MM.1S (cell line): ENCODE results near the gene MOXD1.
A peak's percentile ranks its signal among the peaks of the same experiment; 100 is the strongest.

Source experiments
- DNase-seq: peaks from one replicate; pipeline ENCODE4 v3.0.0-alpha.2; 2015
- H2AFZ ChIP-seq: fragments of 300-600 bp; sonication (generic); 2 replicates; pipeline ENCODE4 v1.6.0; 2016; ENCODE audit warnings: antibody characterized with exemption, low read length
- H3F3A ChIP-seq: fragments of 300-600 bp; sonication (generic); 2 replicates; pipeline ENCODE4 v1.6.1; 2016; ENCODE audit warnings: mild to moderate bottlenecking, antibody characterized with exemption, low read length, moderate library complexity, mixed read lengths; ENCODE audit not compliant: insufficient read depth
- H3K27ac ChIP-seq: fragments of 300-600 bp; sonication (generic); 2 replicates; pipeline ENCODE4 v1.5.1; 2016; ENCODE audit warnings: mild to moderate bottlenecking, low read length
- H3K27me3 ChIP-seq: fragments of 300-600 bp; sonication (generic); replicated peaks from 2 replicates; pipeline ENCODE4 v1.6.0; 2016; ENCODE audit warnings: low read length; ENCODE audit not compliant: insufficient read depth
- H3K36me3 ChIP-seq: fragments of 300-600 bp; sonication (generic); replicated peaks from 2 replicates; pipeline ENCODE4 v1.6.1; 2016; ENCODE audit warnings: mild to moderate bottlenecking, low read length, mixed read lengths; ENCODE audit not compliant: insufficient read depth
- H3K4me1 ChIP-seq: fragments of 300-600 bp; sonication (generic); 2 replicates; pipeline ENCODE4 v1.6.1; 2016; ENCODE audit warnings: low read length, mixed read lengths
- H3K4me2 ChIP-seq: fragments of 300-600 bp; sonication (generic); 2 replicates; pipeline ENCODE4 v1.6.0; 2016; ENCODE audit warnings: low read depth, low read length
- H3K4me3 ChIP-seq: fragments of 300-600 bp; sonication (generic); 2 replicates; pipeline ENCODE4 v1.5.1; 2016; ENCODE audit warnings: low read length, mixed read lengths
- H3K79me2 ChIP-seq: fragments of 300-600 bp; sonication (generic); 2 replicates; pipeline ENCODE4 v1.6.1; 2016; ENCODE audit warnings: mixed run types, low read length, mixed read lengths
- H3K9ac ChIP-seq: fragments of 300-600 bp; sonication (generic); 2 replicates; pipeline ENCODE4 v1.6.1; 2016; ENCODE audit warnings: low read length, mixed read lengths
- H3K9me2 ChIP-seq: fragments of 300-600 bp; sonication (generic); replicated peaks from 2 replicates; pipeline ENCODE4 v1.6.1; 2016; ENCODE audit warnings: mild to moderate bottlenecking, low read length, mixed read lengths; ENCODE audit not compliant: insufficient read depth
- H3K9me3 ChIP-seq: fragments of 300-600 bp; sonication (generic); replicated peaks from 2 replicates; pipeline ENCODE4 v1.6.1; 2016; ENCODE audit warnings: mild to moderate bottlenecking, low read length, mixed read lengths; ENCODE audit not compliant: insufficient read depth
- H4K20me1 ChIP-seq: fragments of 300-600 bp; sonication (generic); 2 replicates; pipeline ENCODE4 v1.6.1; 2016; ENCODE audit warnings: mild to moderate bottlenecking, low read length, moderate library complexity, mixed read lengths; ENCODE audit not compliant: insufficient read depth
- EZH2 ChIP-seq: fragments of 300-600 bp; sonication (generic); optimal IDR thresholded peaks from 2 replicates; pipeline ENCODE3; 2017; ENCODE audit warnings: low read depth, mild to moderate bottlenecking, antibody characterized with exemption, low read length, mixed read lengths
- EZH2phosphoT487 ChIP-seq: fragments of 300-600 bp; sonication (generic); IDR thresholded peaks from 2 replicates; pipeline ENCODE4 v1.6.1; 2018; ENCODE audit warnings: antibody characterized with exemption, low read length
- TF ChIP-seq, protein P1 (sequence below): fragments of 300-600 bp; sonication (generic); IDR thresholded peaks from 2 replicates; pipeline ENCODE4 v1.5.1; 2016; ENCODE audit warnings: antibody characterized with exemption, low read length, mixed read lengths

Gene MOXD1

DNA sequence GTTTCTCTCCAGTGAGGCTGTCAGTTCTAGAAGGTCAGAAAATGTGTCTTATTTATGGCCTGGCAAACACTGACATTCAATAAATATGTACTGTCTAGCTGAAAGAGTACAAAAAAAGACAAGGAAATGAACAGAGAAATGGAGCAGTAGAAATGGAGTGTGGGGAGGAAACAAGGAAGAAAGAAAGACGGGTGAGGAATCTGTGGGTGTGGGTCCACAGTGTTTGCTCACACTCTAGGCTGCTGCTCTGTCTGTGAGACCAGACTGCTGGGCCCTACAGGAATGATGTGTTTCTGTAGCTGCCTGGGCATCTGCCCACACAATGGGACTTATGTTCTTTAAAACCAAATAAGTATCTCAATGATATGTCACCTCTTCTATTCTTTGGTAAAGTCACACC, 114.2 kb downstream of the MOXD1 start:
- H3K79me2 ChIP-seq = no peaks in the 10 kb centered on the region
- TF ChIP-seq, protein P1, sequence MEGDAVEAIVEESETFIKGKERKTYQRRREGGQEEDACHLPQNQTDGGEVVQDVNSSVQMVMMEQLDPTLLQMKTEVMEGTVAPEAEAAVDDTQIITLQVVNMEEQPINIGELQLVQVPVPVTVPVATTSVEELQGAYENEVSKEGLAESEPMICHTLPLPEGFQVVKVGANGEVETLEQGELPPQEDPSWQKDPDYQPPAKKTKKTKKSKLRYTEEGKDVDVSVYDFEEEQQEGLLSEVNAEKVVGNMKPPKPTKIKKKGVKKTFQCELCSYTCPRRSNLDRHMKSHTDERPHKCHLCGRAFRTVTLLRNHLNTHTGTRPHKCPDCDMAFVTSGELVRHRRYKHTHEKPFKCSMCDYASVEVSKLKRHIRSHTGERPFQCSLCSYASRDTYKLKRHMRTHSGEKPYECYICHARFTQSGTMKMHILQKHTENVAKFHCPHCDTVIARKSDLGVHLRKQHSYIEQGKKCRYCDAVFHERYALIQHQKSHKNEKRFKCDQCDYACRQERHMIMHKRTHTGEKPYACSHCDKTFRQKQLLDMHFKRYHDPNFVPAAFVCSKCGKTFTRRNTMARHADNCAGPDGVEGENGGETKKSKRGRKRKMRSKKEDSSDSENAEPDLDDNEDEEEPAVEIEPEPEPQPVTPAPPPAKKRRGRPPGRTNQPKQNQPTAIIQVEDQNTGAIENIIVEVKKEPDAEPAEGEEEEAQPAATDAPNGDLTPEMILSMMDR = no peak
- TF ChIP-seq EZH2phosphoT487 (no peak), EZH2 (no peak)
- H3K27ac ChIP-seq = no peak overlapping the region
- H3K27me3 ChIP-seq = no peaks in the 10 kb centered on the region
- no peaks in the 10 kb centered on the region for H4K20me1 ChIP-seq
- H3K4me1 ChIP-seq = 0 out of 2 replicates have a peak, but pooled peaks cover 2% of the 10 kb centered on the region
- H3K9ac ChIP-seq = no peak overlapping the region
- H3K4me2 ChIP-seq = no peak overlapping the region
- no peaks in the 10 kb centered on the region for H3F3A ChIP-seq
- H3K9me3 ChIP-seq = no peaks in the 10 kb centered on the region
- no peaks in the 10 kb centered on the region for H3K9me2 ChIP-seq
- no peaks in the 10 kb centered on the region for H3K36me3 ChIP-seq
- DNase-seq = no peak
- no peak overlapping the region for H3K4me3 ChIP-seq
- H2AFZ ChIP-seq = no peak overlapping the region

DNA sequence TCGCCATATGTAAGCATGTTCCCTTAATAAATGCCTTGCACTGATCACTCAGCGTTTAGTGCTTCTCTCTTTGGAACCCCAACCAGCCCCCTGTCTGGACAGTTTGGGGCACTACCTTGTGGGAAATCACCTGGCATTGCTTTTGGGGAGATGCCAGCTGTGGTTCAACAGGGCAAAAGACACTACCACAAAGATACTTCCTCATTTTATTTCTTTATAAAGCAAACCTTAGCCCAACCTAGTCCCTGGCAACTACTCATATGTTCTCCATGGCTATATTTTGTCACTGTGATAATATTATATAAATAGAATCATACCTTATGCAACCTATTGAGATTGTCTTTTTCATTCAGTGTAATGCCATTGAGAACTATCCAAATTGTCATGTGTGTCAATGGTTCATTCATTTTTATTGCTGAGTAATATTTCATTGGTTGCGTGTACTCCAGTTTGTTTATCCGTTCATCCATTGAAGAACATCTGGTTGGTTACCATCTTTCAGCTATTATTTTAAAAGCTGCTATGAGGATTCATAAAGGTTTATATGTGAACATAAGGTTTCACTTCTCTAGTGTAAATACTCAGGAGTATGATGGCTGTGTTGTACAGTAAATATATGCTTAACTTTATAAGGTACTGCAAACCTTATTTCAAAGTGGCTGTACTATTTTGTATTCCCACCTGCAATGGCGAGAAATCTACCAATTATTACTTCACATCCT, 114.8 kb downstream of the MOXD1 start:
- Histone ChIP-seq H3F3A (no peaks in the 10 kb centered on the region), H3K4me3 (no peak overlapping the region), H3K9ac (no peak overlapping the region), H3K27ac (no peak overlapping the region), H3K4me2 (no peak overlapping the region), H2AFZ (no peak overlapping the region), H3K4me1 (0 out of 2 replicates have a peak, but pooled peaks cover 2% of the 10 kb centered on the region), H3K9me3 (no peaks in the 10 kb centered on the region), H3K36me3 (no peaks in the 10 kb centered on the region), H3K9me2 (no peaks in the 10 kb centered on the region), H4K20me1 (no peaks in the 10 kb centered on the region), H3K79me2 (no peaks in the 10 kb centered on the region), H3K27me3 (no peaks in the 10 kb centered on the region)
- TF ChIP-seq EZH2 (no peak), EZH2phosphoT487 (no peak)
- TF ChIP-seq, protein P1 = 0 out of 2 replicates have a peak, but pooled peaks have one; percentile 4
- peak; percentile 10 for DNase-seq

DNA sequence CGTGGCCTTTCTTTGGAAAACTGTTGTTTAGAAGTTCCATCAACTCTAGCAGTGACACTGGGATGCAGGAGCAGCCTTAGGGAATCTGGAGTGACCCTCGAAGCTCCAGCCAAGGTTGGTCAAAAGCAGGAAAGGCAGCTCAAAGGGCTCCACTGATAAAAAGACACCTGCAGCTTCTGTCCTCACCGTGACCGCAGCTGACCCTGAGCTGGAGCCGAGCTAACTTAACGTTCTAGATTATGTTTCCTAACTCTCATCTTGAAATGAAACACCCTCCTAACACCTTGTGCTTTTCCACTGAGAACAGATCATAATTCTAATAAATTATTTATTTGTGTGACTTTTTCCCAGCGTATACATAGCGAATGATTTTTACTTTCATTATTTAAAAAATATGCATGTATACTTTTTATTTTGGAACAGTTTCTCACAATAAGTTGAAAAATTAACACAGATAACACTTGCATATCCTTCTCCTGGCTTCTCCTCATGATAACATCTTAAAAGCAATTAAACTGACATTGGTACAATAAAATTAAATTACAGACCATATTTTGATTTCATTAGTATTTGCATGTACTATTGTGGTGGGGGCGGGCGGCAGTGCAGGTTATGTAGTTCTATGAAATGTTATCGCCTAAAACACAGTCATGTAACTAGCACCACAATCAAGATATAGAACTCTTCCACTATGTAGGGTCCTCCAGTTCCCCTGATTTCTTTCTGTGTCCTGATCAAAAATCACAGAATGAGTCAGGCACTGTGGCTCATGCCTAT, 116.1 kb downstream of the MOXD1 start:
- no peak overlapping the region for H3K4me3 ChIP-seq
- no peak overlapping the region for H2AFZ ChIP-seq
- no peaks in the 10 kb centered on the region for H4K20me1 ChIP-seq

More for the DNA sequence above, 116.1 kb downstream of the MOXD1 start:
- Histone ChIP-seq H3K4me2 (no peak overlapping the region), H3K36me3 (no peaks in the 10 kb centered on the region), H3K9me3 (no peaks in the 10 kb centered on the region), H3K27me3 (no peaks in the 10 kb centered on the region), H3K9ac (no peak overlapping the region), H3K79me2 (no peaks in the 10 kb centered on the region), H3K9me2 (no peaks in the 10 kb centered on the region), H3F3A (no peaks in the 10 kb centered on the region), H3K4me1 (0 out of 2 replicates have a peak, but pooled peaks cover 2% of the 10 kb centered on the region), H3K27ac (no peak overlapping the region)
- TF ChIP-seq, protein P1 = no peak
- TF ChIP-seq EZH2 (no peak), EZH2phosphoT487 (no peak)
- DNase-seq = no peak
